Measurements from ENCODE around the gene KLHL18. TPM values are rescaled to one million over a fixed set of nuclear protein-coding genes. Genes with fewer than 3 reads are reported as not detected.

KLHL18 gene
- total RNA-seq, 4 donors from 2014 or later, result 10.4 to 18.1 (median 16.5) TPM

DNA sequence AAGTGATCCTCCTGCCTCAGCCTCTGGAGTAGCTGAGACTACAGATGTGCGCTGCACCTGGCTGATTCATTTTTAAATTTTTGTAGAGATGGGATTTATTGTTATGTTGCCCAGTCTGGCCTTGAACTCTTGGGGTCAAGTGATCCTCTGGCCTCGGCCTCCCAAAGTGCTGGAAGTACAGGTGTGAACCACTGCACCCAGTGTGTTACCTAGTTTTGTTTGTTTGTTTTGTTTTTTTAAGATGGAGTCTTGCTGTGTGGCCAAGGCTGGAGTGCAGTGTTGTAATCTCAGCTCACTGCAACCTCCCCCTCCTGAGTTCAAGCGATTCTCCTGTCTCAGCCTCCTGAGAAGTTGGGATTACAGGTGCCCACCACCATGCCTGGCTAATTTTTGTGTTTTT, 110.2 kb downstream of the KLHL18 start:
- TF ChIP-seq POLR2AphosphoS5 (IDR thresholded peaks at IDR 0.05) (no peak), POLR2A (IDR thresholded peaks at IDR 0.05; ENCODE audit: low read depth) (no peak), EP300 (IDR thresholded peaks at IDR 0.05) (no peak), CTCF (IDR thresholded peaks at IDR 0.05) (no peak)

DNA sequence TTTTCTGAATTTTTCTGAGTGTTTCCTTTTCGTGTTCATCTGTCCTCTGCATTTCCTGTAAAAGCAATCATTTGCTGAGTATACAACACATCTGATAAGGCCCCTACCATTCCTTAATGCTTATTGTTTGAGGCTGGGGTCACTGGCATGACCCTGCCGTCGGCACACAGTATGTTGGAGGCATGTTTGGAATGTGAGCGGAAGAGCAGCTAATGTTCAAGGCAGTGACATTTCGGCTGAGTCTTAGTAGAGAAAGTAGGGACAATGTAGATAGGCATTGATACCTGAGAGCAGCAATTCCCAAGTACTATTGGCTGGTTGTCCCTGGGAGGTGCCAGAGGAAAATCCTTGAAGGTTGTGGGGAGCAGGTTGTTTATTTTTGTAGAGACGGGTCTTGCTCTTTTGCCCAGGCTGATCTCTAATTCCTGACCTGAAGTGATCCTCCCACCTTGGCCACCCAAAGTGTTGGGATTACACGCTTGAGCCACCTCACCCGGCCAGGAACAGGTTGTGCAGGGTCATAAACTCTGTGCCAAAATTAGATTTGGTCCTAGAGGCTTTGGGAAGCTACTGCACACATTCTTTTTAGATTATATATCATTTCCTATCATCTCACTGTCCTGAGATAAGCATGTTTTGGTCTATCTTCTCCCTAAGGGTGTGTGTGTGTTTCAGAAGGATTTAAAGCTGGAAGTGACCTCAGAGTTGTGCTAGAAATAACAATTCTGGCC, 111.6 kb downstream of the KLHL18 start:
- intact Hi-C loops (cut with DNase I), result no loop called here
- no peak for DNase-seq (ENCODE audit: extremely low spot score)
- Histone ChIP-seq H3K36me3 (peaks cover 0 to 29% (median 20%) of the 10 kb centered on the region in 4 donors), H3K27me3 (no peaks in the 10 kb centered on the region), H3K9me3 (no peaks in the 10 kb centered on the region), H3K4me1 (peaks cover 23 to 60% (median 44%) of the 10 kb centered on the region in 4 donors), H3K27ac (replicated peaks in 1 of 4) (peak overlapping the region in 1 of 4 donors; percentile 18), H3K4me3 (no peak overlapping the region)
- 52% methylated on average over 8 of the region's 8 CpGs for WGBS
- TF ChIP-seq POLR2AphosphoS5 (IDR thresholded peaks at IDR 0.05) (no peak), POLR2A (IDR thresholded peaks at IDR 0.05; ENCODE audit: low read depth) (no peak), EP300 (IDR thresholded peaks at IDR 0.05) (no peak), CTCF (IDR thresholded peaks at IDR 0.05) (no peak)

More for the DNA sequence above, 110.2 kb downstream of the KLHL18 start:
- Histone ChIP-seq H3K27me3 (no peaks in the 10 kb centered on the region), H3K36me3 (peaks cover 0 to 32% (median 18%) of the 10 kb centered on the region in 4 donors), H3K4me3 (no peak overlapping the region), H3K27ac (replicated peaks in 1 of 4) (no peak overlapping the region), H3K4me1 (peaks cover 23 to 51% (median 30%) of the 10 kb centered on the region in 4 donors), H3K9me3 (no peaks in the 10 kb centered on the region)
- DNase-seq (ENCODE audit: extremely low spot score), result no peak
- intact Hi-C loops (cut with DNase I), result no loop called here
- 88% methylated on average over 3 of the region's 3 CpGs for WGBS

DNA sequence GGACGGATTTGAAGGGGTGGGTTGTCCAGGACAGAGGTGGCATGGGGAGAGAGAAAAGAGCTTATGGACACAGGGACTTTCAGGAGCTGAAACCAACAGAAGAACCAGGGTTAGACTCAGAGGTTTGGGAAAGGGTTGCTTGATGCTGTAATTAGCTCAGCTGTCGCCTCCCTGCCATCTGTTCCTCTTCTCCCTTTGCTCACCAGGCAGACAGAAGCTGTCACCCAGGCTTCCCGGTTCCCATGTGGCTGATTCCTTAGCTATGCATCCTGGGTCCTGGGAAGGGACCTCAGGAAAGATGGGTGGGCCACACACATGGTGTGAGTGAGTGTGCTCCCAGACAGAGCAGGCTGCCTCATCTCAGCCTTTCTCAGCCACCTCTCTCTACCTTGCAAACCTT, 112.1 kb downstream of the KLHL18 start:
- Histone ChIP-seq H3K36me3 (peaks cover 0 to 33% (median 24%) of the 10 kb centered on the region in 4 donors), H3K27ac (replicated peaks in 1 of 4) (peak overlapping the region in 1 of 4 donors; percentile 18), H3K4me3 (no peak overlapping the region), H3K4me1 (peaks cover 23 to 61% (median 47%) of the 10 kb centered on the region in 4 donors), H3K9me3 (no peaks in the 10 kb centered on the region), H3K27me3 (no peaks in the 10 kb centered on the region)
- intact Hi-C loops (cut with DNase I), result no loop called here
- DNase-seq (ENCODE audit: extremely low spot score), result no peak
- 42% methylated on average over 3 of the region's 3 CpGs for WGBS
- no peak for TF ChIP-seq POLR2A (IDR thresholded peaks at IDR 0.05; ENCODE audit: low read depth)
- no peak for TF ChIP-seq POLR2AphosphoS5 (IDR thresholded peaks at IDR 0.05)
- no peak for TF ChIP-seq CTCF (IDR thresholded peaks at IDR 0.05)
- no peak for TF ChIP-seq EP300 (IDR thresholded peaks at IDR 0.05)

Small RNA genes lying within 50 kb of the gene (small RNA-seq; reads per million reads assigned to genes)
- 0 reads per million in 3 donors for gene SNORD13P3

Other genes with a start within 250 kb of the KLHL18 start
- gene SETD2, start 118.8 kb upstream of the KLHL18 start, total RNA-seq, result 10 to 100 TPM; 52.2 to 66.4 (median 56.8) TPM
- gene KIF9, start 145 bp upstream of the KLHL18 start, total RNA-seq, result 1 to 10 TPM; 5.4 to 7.3 (median 6.4) TPM
- gene PTPN23, start 98.1 kb downstream of the KLHL18 start, total RNA-seq, result 100 to 1,000 TPM in 1 of 4 donors, 10 to 100 TPM in 3; 16.9 to 156 (median 26.3) TPM
- gene SCAP, start 193.0 kb downstream of the KLHL18 start, total RNA-seq, result 100 to 1,000 TPM in 1 of 4 donors, 10 to 100 TPM in 3; 67.6 to 104 (median 79.9) TPM
- 10 to 100 TPM; 19.0 to 20.8 (median 19.2) TPM for gene ELP6, start 230.8 kb downstream of the KLHL18 start, total RNA-seq

Measured in esophagus muscularis mucosa (tissue), 4 donors.